ENCODE data around the gene COPB2.

DNA sequence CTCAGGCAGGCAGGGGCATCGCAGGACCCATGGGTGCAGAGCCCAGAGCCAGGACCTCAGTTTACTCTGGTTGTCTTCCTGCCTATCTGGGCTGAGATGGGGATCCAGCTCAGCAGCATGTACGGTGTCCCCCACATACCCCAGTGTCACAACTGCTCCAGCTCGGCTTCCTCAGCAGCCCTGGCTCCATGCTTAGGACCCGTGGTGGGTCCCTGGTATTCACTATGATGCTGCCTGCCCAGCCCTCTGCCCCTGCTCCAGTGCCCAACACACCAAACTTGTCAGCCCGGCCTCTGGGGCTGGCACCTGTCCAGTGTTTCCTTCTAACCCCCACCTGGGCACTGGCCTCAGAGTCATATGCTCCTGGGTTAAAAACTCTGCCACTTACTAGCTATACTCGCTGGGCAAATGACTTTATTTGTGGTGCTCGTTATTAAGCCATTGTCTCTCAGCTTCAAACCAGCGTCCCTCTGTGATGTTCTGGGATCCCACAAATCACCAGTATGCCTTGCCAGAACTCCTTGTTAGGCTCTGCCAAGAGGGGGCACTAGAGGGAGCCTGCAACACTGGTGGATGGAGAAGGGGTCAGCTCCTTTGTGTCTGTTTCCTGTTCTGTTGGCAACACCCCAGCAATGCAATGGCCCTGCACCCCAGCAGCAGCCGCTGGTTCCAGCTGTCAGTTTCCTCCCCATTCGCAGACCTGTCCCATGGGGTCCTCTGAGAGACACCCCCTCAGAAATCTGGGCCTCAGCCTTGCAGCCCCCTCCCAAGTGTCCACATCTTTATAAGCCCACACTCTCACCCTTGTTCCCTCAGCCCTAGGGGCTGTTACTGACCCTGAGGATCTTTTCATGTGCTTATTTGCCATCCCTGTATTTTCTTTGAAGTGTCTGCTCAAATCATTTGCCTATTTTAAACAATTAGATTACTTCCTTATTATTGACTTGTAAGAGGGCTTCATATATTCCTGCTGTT is 69.7 kb downstream of the COPB2 start:
- TF ChIP-seq, protein P1, sequence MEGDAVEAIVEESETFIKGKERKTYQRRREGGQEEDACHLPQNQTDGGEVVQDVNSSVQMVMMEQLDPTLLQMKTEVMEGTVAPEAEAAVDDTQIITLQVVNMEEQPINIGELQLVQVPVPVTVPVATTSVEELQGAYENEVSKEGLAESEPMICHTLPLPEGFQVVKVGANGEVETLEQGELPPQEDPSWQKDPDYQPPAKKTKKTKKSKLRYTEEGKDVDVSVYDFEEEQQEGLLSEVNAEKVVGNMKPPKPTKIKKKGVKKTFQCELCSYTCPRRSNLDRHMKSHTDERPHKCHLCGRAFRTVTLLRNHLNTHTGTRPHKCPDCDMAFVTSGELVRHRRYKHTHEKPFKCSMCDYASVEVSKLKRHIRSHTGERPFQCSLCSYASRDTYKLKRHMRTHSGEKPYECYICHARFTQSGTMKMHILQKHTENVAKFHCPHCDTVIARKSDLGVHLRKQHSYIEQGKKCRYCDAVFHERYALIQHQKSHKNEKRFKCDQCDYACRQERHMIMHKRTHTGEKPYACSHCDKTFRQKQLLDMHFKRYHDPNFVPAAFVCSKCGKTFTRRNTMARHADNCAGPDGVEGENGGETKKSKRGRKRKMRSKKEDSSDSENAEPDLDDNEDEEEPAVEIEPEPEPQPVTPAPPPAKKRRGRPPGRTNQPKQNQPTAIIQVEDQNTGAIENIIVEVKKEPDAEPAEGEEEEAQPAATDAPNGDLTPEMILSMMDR (IDR thresholded peaks at IDR 0.05): peak; percentile 54
- TF ChIP-seq ZFX (IDR thresholded peaks at IDR 0.05; ENCODE audit: borderline replicate concordance): no peak
